GM12878 (cell line): Measurements from ENCODE around the gene SLC35F3. TPM values are rescaled to one million over a fixed set of nuclear protein-coding genes. Genes with fewer than 3 reads are reported as not detected.

ENCODE experiments used
- ATAC-seq: fragments of 200-7000 bp; cut with Tn5 transposase; 3 replicates; pipeline ENCODE4 v1.9.1; 2020; ENCODE audit warnings: mild to moderate bottlenecking, moderate library complexity
- BruUV-seq: library from RNA; stranded (reverse); fragments of 400-500 nt; replicated peaks from 2 replicates; lab custom pipeline; 2021; lab: Mats Ljungman, UMichigan
- CTCF ChIA-PET: fragments of 300-600 bp; sonication (Branson Sonifier 250); formaldehyde crosslinking; extraction: SDS; loops from one replicate; lab custom pipeline; 2021; ENCODE audit warnings: inconsistent platforms; lab: Yijun Ruan, JAX
- POLR2A ChIA-PET: fragments of 350-600 bp; formaldehyde crosslinking; extraction: SDS; loops from one replicate; lab custom pipeline; 2021; ENCODE audit warnings: inconsistent platforms; lab: Charles Lee
- RAD21 ChIA-PET: fragments of 300-600 bp; sonication (Branson Sonifier 250); formaldehyde crosslinking; loops from one replicate; lab custom pipeline; 2023; ENCODE audit warnings: antibody characterized with exemption; ENCODE audit not compliant: unreplicated experiment; lab: Charles Lee
- SMC1A ChIA-PET: fragments of 300-600 bp; sonication (Branson Sonifier 250); formaldehyde crosslinking; loops from one replicate; lab custom pipeline; 2023; ENCODE audit not compliant: unreplicated experiment, uncharacterized antibody; lab: Charles Lee
- DNase-seq: peaks from one replicate; pipeline ENCODE4 v3.0.0-alpha.2; 2011; ENCODE audit warnings: low read depth, low spot score
- FAIRE-seq: peaks from 3 replicates; lab custom pipeline; 2011; peaks lifted over from hg19 to GRCh38; lab: Jason Lieb, UNC
- H2AFZ ChIP-seq: 2 replicates; pipeline ENCODE4 v1.6.0; 2011; ENCODE audit warnings: low read depth, low read length, control low read depth; ENCODE audit not compliant: control insufficient read depth
- H3K27ac ChIP-seq: 2 replicates; pipeline ENCODE4 v1.5.1; 2011; ENCODE audit warnings: control low read depth; ENCODE audit not compliant: control insufficient read depth, insufficient read depth
- H3K27me3 ChIP-seq, 2 experiments: replicated peaks in 1 of 2; 2 replicates each; pipeline versions ENCODE4 v1.6.0 to v1.6.1; 2011; ENCODE audit warnings: low read length in 1 of 2; ENCODE audit not compliant: control insufficient read depth in 2 of 2, insufficient read depth in 2 of 2
- H3K36me3 ChIP-seq, 2 experiments: 2 replicates each; pipeline ENCODE4 v1.5.1; 2011; ENCODE audit warnings: low read length in 1 of 2; ENCODE audit not compliant: control insufficient read depth in 2 of 2, insufficient read depth in 2 of 2
- H3K4me1 ChIP-seq: 2 replicates; pipeline ENCODE4 v1.6.1; 2011; ENCODE audit warnings: mild to moderate bottlenecking, low read length, moderate library complexity, mixed read lengths; ENCODE audit not compliant: control insufficient read depth, insufficient read depth
- H3K4me2 ChIP-seq: 2 replicates; pipeline ENCODE4 v1.6.0; 2011; ENCODE audit warnings: control low read depth; ENCODE audit not compliant: control insufficient read depth, insufficient read depth
- H3K4me3 ChIP-seq: fragments of 200-600 bp; sonication (generic); 2 replicates; pipeline ENCODE4 v1.5.1; 2016
- H3K79me2 ChIP-seq: 2 replicates; pipeline ENCODE4 v1.6.0; 2011; ENCODE audit warnings: low read length; ENCODE audit not compliant: control insufficient read depth, insufficient read depth
- H3K9ac ChIP-seq: 2 replicates; pipeline ENCODE4 v1.8.0; 2011; ENCODE audit warnings: low read length, control low read depth, mixed read lengths; ENCODE audit not compliant: control insufficient read depth, insufficient read depth
- H3K9me3 ChIP-seq: replicated peaks from 3 replicates; pipeline ENCODE4 v1.5.1; 2011; ENCODE audit warnings: mild to moderate bottlenecking, low read length; ENCODE audit not compliant: control insufficient read depth, insufficient read depth
- H4K20me1 ChIP-seq: 2 replicates; pipeline ENCODE4 v1.6.0; 2011; ENCODE audit not compliant: control insufficient read depth, insufficient read depth
- ATF7 ChIP-seq: fragments of 450-650 bp; IDR thresholded peaks from 2 replicates; pipeline ENCODE4 v1.6.1; 2016; ENCODE audit warnings: low read depth, mild to moderate bottlenecking
- BHLHE40 ChIP-seq, 2 experiments: fragments of 450-650 bp in 1 of 2; IDR thresholded peaks; 2 replicates each; pipeline ENCODE4 v1.6.1; 2011 to 2017; ENCODE audit warnings: low read depth in 2 of 2, borderline replicate concordance in 1 of 2, improper control_type of control experiment in 1 of 2, low read length in 1 of 2, mild to moderate bottlenecking in 1 of 2
- FOS ChIP-seq: IDR thresholded peaks from 3 replicates; pipeline ENCODE4 v1.6.1; 2011; ENCODE audit warnings: borderline replicate concordance; ENCODE audit not compliant: insufficient read length; ENCODE audit errors: extremely low read depth
- GATAD2B ChIP-seq: fragments of 450-650 bp; conservative IDR thresholded peaks from 2 replicates; pipeline ENCODE4 v1.6.1; 2017; ENCODE audit warnings: low read depth, mild to moderate bottlenecking, moderate library complexity
- KDM1A ChIP-seq: fragments of 200-600 bp; sonication (generic); IDR thresholded peaks from 2 replicates; pipeline ENCODE4 v1.6.1; 2016; ENCODE audit warnings: borderline replicate concordance
- KLF5 ChIP-seq: fragments of 450-650 bp; IDR thresholded peaks from 2 replicates; pipeline ENCODE4 v1.6.1; 2014; ENCODE audit warnings: mild to moderate bottlenecking; ENCODE audit not compliant: partially characterized antibody
- MEF2A ChIP-seq: IDR thresholded peaks from 2 replicates; pipeline ENCODE4 v1.6.1; 2011; ENCODE audit warnings: low read depth, mild to moderate bottlenecking, low read length, moderate library complexity; ENCODE audit not compliant: insufficient read depth
- MTA2 ChIP-seq: fragments of 450-650 bp; IDR thresholded peaks from 2 replicates; pipeline ENCODE4 v1.6.1; 2016; ENCODE audit warnings: low read depth, mild to moderate bottlenecking, moderate library complexity
- NFYB ChIP-seq: IDR thresholded peaks from 2 replicates; pipeline ENCODE4 v1.6.1; 2011; ENCODE audit warnings: low read depth, mild to moderate bottlenecking, low read length, improper control_type of control experiment, moderate library complexity; ENCODE audit not compliant: insufficient read depth
- PAX8 ChIP-seq: fragments of 450-650 bp; IDR thresholded peaks from 2 replicates; pipeline ENCODE4 v1.6.1; 2017; ENCODE audit warnings: mild to moderate bottlenecking, moderate library complexity
- TBL1XR1 ChIP-seq: IDR thresholded peaks from 2 replicates; pipeline ENCODE4 v1.6.1; 2012; ENCODE audit warnings: low read depth, low read length, improper control_type of control experiment
- ZNF24 ChIP-seq: fragments of 450-650 bp; IDR thresholded peaks from 2 replicates; pipeline ENCODE4 v1.6.1; 2017; ENCODE audit warnings: antibody characterized with exemption, mild to moderate bottlenecking
- ZNF384 ChIP-seq: IDR thresholded peaks from 2 replicates; pipeline ENCODE4 v1.6.1; 2012; ENCODE audit warnings: low read depth, mild to moderate bottlenecking, low read length, improper control_type of control experiment, borderline replicate concordance
- WGBS: methylation state at CpG from one replicate; pipeline ENCODE4 v1.1.6; 2016; ENCODE audit warnings: low lambda C conversion rate; ENCODE audit not compliant: insufficient replicate concordance, insufficient coverage; ENCODE audit errors: missing lambda C conversion rate; 5-methylcytosine and 5-hydroxymethylcytosine counted together
- in situ Hi-C: fragments of 300-500 bp; cut with MboI; formaldehyde crosslinking; loops from 9 replicates; pipeline ENCODE4 v1.14.3; 2018; ENCODE audit warnings: mixed read lengths
- intact Hi-C: fragments of 100-400 bp; cut with micrococcal nuclease; formaldehyde crosslinking; loops from one replicate; pipeline ENCODE4 v1.14.2; 2022; ENCODE audit not compliant: unreplicated experiment
- polyA plus RNA-seq, 11 experiments: library from polyadenylated mRNA; depleted of rRNA in 4 of 11; unstranded in 6 of 11; stranded (reverse) in 5 of 11; fragments of >200 nt; fragmentation: Nextera tagmentation in 4 of 11; fragmentation: Illumina TruSeq in 1 of 11; extraction: Ambion mirVana in 4 of 11; extraction: Trizol in 1 of 11; gene quantifications; 1 replicate in 1 of 11; 2 replicates in 10 of 11; pipeline versions ENCODE4 v1.2.1 to v1.2.3, GENCODE V29; 2011 to 2016; ENCODE audit warnings: inconsistent platforms in 2 of 11, missing spikeins in 2 of 11, low read depth in 1 of 11
- total RNA-seq, 4 experiments: library from RNA; depleted of rRNA in 3 of 4; stranded (reverse); fragments of >200 nt in 3 of 4; fragmentation: Illumina TruSeq in 1 of 4; extraction: Trizol in 1 of 4; gene quantifications; 2 replicates each; pipeline versions ENCODE4 v1.2.1 to v1.2.3, GENCODE V29; 2013 to 2021
- TF ChIP-seq, protein P1 (sequence below): IDR thresholded peaks from 2 replicates; pipeline ENCODE4 v1.6.1; 2011; ENCODE audit warnings: borderline replicate concordance, low read depth, mild to moderate bottlenecking, moderate library complexity, mixed read lengths, low read length; ENCODE audit not compliant: insufficient read depth; ENCODE audit errors: extremely low read length
- TF ChIP-seq, protein P2 (sequence below): fragments of 450-650 bp; IDR thresholded peaks from 2 replicates; pipeline ENCODE4 v1.6.1; 2017; ENCODE audit warnings: low read depth, mild to moderate bottlenecking, moderate library complexity
- TF ChIP-seq, protein P3 (sequence below): fragments of 450-650 bp; IDR thresholded peaks from 2 replicates; pipeline ENCODE4 v1.6.1; 2017; ENCODE audit warnings: mild to moderate bottlenecking, low read depth, inconsistent platforms; ENCODE audit not compliant: poor library complexity, severe bottlenecking
- TF ChIP-seq, protein P4 (sequence below): fragments of 450-650 bp; conservative IDR thresholded peaks from 2 replicates; pipeline ENCODE4 v1.6.1; 2017; ENCODE audit warnings: mild to moderate bottlenecking, moderate library complexity

Gene SLC35F3
- total and polyA plus RNA-seq, 10 of the 15 experiments (the other 5 are each of a cell fraction or from before 2014, with no cell fraction given) = 1.0 to 8.6 (median 5.7) TPM

DNA sequence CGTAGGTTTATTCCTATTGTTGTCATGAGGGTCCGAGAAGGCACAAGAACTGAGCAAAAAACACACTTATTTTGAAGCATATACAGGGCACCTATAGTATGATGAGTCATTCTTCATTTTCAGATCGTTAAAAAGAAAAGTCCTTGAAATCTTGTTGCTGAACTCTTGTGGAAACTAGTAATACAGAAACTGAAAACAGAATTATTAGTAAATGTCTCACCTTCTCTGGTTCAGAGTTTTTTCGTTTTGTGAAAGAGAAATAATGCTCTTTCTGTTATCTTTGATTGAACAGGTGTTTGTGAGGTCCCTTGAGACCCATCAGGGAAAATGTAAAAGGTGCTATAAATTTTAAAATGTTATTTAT is 366.7 kb downstream of the SLC35F3 start:
- no peaks in the 10 kb centered on the region for H4K20me1 ChIP-seq
- peak; percentile 89 for DNase-seq
- no TSS peak for BruUV-seq
- CTCF ChIA-PET = interaction anchor here (0.7 to 2.4 kb wide), 7 partner anchors 25 to 92 kb away, joined by 3 to 13 read pairs (median 3); no protein-coding TSS in a partner anchor
- RAD21 ChIA-PET = interaction anchor here (1.0 to 3.9 kb wide), 4 partner anchors 27 to 56 kb away, joined by 3 to 20 read pairs (median 4); no protein-coding TSS in a partner anchor
- no peak overlapping the region for H2AFZ ChIP-seq
- FAIRE-seq = peak; percentile 97
- WGBS = 2% methylated on average over 4 of the region's 4 CpGs
- H3K4me1 ChIP-seq = peaks cover 20% of the 10 kb centered on the region
- SMC1A ChIA-PET = interaction anchor here (0.7 to 3.2 kb wide), 8 partner anchors 16 to 552 kb away, joined by 3 to 17 read pairs (median 3); no protein-coding TSS in a partner anchor
- intact Hi-C loops = loop anchor here (1.0 to 2.0 kb wide), 3 partner anchors 25 to 54 kb away; no protein-coding TSS in a partner anchor
- ATAC-seq = peak; percentile 96
- POLR2A ChIA-PET = no interaction called here
- H3K79me2 ChIP-seq = no peaks in the 10 kb centered on the region
- H3K27me3 ChIP-seq = no peaks in the 10 kb centered on the region
- H3K27ac ChIP-seq = peak overlapping the region; percentile 90
- H3K4me2 ChIP-seq = peak overlapping the region; percentile 85
- H3K36me3 ChIP-seq = no peaks in the 10 kb centered on the region; a peak in 1 of 4 replicates
- in situ Hi-C loops = no loop called here
- no peaks in the 10 kb centered on the region; the same call in 2 of the 3 replicates for H3K9me3 ChIP-seq
- H3K9ac ChIP-seq = no peak overlapping the region
- no peak overlapping the region for H3K4me3 ChIP-seq
- TF ChIP-seq, protein P1, sequence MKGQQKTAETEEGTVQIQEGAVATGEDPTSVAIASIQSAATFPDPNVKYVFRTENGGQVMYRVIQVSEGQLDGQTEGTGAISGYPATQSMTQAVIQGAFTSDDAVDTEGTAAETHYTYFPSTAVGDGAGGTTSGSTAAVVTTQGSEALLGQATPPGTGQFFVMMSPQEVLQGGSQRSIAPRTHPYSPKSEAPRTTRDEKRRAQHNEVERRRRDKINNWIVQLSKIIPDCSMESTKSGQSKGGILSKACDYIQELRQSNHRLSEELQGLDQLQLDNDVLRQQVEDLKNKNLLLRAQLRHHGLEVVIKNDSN = no peak
- TF ChIP-seq MTA2 (peak; percentile 99), MEF2A (peak; percentile 78; the same call in 1 of the 2 replicates), GATAD2B (0 out of 2 replicates have a peak, but pooled peaks have one; percentile 45), ZNF384 (peak; percentile 67; the same call in 1 of the 2 replicates), FOS (no peak), BHLHE40 (IDR thresholded peaks at IDR 0.05; ENCODE audit: borderline replicate concordance in 1 of 2, low read depth in 2 of 2, low read length in 1 of 2) (peak; percentile 41 to 77; a peak in 3 of 4 replicates), PAX8 (no peak), ZNF24 (peak; percentile 78), KDM1A (no peak), KLF5 (no peak), TBL1XR1 (peak; percentile 82; the same call in 1 of the 2 replicates), ATF7 (peak; percentile 96), NFYB (no peak)
- TF ChIP-seq, protein P2, sequence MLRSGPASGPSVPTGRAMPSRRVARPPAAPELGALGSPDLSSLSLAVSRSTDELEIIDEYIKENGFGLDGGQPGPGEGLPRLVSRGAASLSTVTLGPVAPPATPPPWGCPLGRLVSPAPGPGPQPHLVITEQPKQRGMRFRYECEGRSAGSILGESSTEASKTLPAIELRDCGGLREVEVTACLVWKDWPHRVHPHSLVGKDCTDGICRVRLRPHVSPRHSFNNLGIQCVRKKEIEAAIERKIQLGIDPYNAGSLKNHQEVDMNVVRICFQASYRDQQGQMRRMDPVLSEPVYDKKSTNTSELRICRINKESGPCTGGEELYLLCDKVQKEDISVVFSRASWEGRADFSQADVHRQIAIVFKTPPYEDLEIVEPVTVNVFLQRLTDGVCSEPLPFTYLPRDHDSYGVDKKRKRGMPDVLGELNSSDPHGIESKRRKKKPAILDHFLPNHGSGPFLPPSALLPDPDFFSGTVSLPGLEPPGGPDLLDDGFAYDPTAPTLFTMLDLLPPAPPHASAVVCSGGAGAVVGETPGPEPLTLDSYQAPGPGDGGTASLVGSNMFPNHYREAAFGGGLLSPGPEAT = peak; percentile 96
- TF ChIP-seq, protein P3, sequence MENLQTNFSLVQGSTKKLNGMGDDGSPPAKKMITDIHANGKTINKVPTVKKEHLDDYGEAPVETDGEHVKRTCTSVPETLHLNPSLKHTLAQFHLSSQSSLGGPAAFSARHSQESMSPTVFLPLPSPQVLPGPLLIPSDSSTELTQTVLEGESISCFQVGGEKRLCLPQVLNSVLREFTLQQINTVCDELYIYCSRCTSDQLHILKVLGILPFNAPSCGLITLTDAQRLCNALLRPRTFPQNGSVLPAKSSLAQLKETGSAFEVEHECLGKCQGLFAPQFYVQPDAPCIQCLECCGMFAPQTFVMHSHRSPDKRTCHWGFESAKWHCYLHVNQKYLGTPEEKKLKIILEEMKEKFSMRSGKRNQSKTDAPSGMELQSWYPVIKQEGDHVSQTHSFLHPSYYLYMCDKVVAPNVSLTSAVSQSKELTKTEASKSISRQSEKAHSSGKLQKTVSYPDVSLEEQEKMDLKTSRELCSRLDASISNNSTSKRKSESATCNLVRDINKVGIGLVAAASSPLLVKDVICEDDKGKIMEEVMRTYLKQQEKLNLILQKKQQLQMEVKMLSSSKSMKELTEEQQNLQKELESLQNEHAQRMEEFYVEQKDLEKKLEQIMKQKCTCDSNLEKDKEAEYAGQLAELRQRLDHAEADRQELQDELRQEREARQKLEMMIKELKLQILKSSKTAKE = peak; percentile 97
- TF ChIP-seq, protein P4, sequence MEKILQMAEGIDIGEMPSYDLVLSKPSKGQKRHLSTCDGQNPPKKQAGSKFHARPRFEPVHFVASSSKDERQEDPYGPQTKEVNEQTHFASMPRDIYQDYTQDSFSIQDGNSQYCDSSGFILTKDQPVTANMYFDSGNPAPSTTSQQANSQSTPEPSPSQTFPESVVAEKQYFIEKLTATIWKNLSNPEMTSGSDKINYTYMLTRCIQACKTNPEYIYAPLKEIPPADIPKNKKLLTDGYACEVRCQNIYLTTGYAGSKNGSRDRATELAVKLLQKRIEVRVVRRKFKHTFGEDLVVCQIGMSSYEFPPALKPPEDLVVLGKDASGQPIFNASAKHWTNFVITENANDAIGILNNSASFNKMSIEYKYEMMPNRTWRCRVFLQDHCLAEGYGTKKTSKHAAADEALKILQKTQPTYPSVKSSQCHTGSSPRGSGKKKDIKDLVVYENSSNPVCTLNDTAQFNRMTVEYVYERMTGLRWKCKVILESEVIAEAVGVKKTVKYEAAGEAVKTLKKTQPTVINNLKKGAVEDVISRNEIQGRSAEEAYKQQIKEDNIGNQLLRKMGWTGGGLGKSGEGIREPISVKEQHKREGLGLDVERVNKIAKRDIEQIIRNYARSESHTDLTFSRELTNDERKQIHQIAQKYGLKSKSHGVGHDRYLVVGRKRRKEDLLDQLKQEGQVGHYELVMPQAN = 0 out of 2 replicates have a peak, but pooled peaks have one; percentile 3
